Measurements from ENCODE around the gene HS1BP3.

The HS1BP3 gene

GRCh38 chr2:20626698-20627513 lies 24.0 kb downstream of the HS1BP3 start:
- DNase-seq = peak; percentile 26

GRCh38 chr2:20626392-20626697 lies 24.6 kb downstream of the HS1BP3 start:
- DNase-seq = peak; percentile 18

DNA sequence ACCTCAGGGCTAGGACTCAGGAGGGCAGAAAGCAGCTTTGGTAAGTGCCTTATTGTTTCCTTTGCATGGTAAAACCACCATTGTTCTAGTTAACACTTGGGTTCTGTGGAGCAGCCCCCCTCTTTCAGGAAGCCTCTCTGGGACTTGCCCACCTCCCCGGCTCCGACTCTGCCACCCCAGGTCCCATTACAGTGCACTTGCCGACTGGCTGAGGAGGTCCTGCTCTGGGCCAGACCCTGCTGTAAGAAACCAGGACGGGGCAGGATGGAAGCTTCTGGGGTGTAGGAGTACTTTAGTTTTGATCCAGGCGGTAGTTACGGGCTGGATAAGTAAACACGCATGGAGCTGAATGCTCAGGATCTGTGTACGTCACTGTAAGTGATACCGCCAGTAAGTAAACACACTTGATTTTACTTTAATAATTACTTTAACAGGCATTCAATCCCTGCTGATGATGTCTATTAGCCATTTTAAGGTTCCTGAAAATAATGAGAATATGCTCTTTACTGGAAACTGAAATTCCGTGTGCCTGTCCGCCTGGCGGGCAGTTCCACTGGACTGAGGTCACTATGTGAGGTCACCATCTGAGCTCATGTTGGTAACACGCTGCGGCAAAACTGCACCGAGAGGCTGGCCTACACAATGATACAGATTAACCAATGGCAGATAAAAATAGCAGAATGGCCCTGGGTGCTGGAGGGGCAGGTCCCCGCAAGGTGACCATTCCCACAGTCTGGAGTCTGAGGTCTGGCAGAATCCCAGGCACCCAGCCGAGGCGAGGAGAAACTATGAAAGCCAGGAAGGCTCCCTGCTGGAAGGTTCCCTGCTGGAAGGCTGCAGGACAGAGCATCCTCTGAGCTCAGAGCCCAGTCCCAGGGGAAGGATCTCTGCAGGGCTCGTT lies 25.2 kb downstream of the HS1BP3 start:
- peak; percentile 31 for DNase-seq

DNA sequence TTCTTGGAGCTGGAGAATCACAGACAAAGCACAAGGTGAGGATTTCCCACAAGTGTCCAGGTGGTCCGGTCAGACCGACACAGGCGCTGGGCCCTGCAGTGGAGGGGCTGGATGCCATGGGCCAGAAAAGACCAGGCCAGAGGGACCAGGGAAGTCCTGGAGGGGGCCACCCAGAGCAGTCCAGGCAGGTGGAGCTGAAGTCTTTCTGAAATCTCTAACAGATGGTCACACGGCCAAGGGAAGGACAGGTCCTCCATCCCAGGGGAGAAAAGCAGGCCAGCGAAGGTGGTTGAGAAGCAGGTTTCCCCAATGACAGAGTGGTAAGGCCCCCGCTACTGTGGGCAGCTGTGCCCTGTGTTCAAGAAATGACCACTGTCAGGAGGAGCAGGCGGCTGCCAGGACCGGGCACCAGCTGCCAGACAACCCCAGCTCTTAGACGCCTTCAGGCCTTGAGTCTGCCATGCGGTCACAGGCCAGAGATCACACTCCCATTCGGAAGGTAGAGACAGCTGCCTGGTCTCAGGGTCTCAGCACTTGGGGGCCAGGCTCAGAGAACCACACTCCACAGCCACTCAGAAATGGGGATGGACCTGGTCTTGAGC lies 25.9 kb downstream of the HS1BP3 start:
- peak; percentile 35 for DNase-seq

GRCh38 chr2:20624156-20624883 lies 26.6 kb downstream of the HS1BP3 start:
- DNase-seq = peak; percentile 8

DNA sequence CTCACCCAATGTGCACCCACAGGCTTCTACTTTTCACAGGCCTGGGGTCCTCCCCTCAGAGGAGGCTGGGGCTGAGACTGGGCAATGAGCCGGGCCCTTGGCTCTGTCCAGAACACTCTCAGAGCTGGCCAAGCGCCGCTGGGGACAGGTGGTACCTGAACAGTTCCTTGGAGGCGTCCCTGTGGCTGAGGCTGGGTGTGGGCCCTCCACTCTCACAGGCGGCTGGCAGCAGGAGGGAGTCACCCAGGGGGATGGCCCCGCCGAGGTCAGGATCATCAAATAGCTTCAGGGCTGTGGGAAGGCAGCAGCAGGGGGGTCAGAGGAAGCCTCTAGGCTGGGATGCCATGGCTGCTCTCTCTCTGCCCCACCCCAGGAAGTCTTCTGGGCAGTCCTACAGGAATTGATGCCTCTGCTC lies 27.1 kb downstream of the HS1BP3 start:
- peak; percentile 24 for DNase-seq

GRCh38 chr2:20623241-20623640 lies 27.7 kb downstream of the HS1BP3 start:
- peak; percentile 9 for DNase-seq

DNA sequence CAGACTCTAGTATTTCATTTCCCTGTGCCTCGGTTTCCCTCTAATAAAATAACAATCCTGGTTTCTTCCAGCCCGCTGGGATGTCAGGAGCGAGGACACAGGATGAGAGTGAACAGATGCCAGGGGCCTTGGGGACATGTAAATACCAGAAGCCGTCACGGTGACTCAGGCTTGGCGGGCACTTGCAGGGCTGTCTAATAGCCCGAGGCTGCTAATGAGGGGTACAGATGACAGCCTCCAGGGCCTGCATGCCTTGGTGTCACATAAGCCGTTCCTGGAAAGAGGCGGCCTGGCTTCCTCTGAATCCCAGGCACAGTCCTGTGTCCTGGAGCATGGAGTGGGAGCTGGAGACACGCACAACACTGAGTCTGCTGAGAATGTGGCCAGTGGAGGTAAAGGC lies 28.2 kb downstream of the HS1BP3 start:
- peak; percentile 42 for DNase-seq

DNA sequence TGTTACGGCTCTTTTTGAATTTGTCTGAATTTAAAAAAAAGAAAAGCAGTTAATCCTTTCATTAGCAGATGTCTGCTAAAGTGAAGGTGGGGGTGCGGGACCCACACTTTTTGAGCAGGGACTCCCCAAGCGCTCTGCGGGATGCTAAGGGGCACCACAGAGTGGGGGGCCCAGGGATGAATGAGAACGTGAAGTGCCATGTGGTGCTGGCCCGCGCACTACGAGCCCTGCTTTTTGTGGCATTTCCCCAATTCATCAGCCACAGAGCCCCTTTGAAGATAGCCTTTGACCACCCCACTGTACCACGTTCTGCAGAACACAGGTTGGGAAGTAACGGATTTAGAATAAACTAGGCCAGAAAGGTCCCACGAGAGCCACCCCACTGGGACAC lies 28.6 kb downstream of the HS1BP3 start:
- peak; percentile 13 for DNase-seq

- DNase-seq = peak; percentile 8
Measured at GRCh38 chr2:20621366-20622295, 29.3 kb downstream of the HS1BP3 start.

DNA sequence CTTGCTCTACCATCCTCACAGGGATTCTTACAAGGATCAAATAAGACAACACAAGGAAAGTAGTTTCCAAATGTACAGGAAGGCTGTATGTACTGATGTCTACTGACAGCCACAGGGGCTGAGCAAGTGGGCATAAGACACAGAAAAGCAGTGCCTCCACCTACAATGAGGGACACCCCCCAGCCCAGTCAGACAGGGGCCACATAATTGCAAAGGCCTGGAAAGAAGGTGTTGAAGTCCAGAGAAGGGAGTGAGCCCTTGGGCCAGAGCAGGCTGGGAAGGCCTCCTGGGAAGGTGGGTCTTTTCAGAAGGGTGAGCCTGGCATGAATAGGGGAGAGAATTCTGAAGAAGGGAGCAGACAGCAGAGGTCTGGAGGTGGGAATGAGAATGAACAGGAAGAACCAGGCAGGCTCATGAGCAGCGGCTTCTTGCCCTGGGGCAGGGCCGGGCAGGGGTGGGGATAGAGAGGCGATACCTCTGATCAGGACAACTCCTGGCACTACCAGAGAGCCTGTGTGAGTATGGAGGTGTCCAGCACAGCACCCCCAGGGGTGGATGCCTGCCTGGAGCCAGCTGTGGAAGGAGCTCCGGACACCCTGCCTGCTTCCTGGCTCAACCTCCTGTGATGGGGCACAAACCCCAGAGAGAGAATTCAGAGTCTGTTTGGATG lies 30.1 kb downstream of the HS1BP3 start:
- peak; percentile 15 for DNase-seq

DNA sequence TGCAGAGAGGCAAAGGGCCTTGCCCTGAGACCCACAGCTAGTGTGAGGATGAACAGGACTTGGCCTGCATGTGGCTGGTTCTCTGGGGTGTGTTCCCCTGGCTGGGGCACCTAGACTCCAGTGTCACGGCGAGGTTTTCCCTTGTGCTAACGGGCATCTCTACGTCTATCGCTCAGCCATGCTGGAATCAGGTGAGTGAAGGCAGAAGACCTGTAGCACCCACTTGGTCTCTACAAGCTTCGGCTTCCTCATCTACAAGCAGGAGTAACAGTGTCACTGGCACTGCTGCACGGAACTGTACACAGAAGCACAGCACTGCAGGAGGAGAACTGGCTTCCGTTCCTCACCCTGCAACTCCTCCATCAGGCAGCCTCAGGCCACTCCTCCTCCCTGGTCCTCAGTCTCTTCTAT lies 30.6 kb downstream of the HS1BP3 start:
- peak; percentile 30 for DNase-seq

- peak; percentile 23 for DNase-seq
Measured at GRCh38 chr2:20619624-20620024, 31.3 kb downstream of the HS1BP3 start.

DNA sequence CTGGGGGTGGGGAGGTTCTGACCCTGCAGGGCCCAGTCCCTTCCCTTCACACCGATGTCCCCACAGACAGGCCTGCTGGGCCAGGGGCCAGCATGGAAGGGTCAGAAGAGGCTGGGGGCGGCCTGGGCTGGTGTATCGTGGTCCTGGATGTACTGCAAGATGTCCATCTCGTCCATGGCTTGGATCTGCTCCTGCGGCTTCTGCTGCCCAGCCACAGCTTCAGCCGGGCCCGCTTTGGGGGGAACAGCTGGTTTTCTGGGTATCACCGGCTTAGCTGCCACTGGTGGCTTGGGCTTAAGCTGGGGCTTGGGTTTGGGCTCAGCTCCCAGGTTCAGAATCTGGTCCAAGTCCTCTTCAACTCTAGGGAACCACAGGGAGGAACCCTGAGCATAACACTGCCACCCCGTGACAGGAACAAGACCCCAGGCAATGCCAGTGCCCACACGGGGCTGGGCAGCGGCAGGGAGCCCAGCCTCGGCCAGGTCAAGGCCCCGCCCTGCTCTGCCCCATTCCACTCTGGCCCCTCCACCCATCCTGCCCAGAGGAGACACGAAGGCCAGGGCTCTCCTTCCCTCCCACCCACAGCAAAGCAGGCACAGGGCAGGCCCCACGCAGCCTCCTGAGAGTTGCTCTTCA lies 31.9 kb downstream of the HS1BP3 start:
- DNase-seq = peak; percentile 45

GRCh38 chr2:20618468-20618885 lies 32.4 kb downstream of the HS1BP3 start:
- DNase-seq = no peak

DNA sequence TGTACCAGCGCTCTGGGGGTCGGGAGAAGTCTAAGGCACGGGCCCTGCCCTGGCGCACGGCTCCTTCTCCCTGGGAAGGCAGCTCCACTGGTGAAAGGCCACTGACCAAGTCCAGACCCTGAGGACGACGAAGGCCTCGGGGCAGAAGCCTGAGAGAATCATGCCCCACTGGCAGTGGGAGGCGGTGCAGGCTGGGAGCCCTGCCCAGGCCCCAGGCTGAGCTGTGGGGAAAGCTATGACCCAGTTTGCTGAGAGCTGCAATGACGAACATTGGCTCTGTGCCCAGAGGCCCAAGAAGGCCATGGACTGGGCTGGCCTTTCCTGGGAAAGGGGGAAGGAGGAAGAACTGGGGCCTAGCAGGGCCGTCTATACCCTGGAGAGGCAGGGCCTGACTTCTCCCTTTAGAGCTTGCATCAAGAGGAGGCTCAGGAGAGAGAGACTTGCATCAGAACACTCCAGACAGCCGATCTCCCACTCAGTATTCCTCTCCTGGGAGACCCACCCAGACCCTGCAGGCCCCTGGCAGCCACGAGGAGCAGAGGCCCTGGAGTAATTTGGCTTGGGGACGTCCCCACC lies 32.9 kb downstream of the HS1BP3 start:
- peak; percentile 91 for DNase-seq

DNA sequence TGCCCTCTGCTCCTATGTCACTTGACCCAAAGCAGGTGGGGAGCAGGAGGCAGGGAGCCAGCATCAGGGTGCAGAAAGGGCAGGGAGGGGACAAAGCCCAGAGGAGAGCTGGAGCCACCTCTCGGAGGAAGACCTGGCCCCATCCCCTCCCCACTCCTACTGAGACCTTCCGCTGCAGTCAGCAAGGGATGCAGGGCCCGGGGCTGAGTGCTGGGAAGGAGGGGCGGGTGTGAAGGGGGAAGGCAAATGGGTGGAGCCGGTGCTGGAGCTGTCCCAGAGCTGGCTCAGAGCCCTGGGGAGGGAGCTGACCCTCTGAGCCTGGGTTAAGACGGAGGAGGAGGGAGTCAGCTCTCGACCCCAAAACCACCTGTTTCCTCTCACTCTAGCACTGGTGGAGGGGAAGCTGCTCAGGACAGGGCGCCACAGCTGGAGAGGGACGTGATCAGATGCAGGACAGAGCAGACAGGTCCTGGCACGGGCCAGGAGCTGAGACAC lies 33.8 kb downstream of the HS1BP3 start:
- DNase-seq = peak; percentile 73

DNA sequence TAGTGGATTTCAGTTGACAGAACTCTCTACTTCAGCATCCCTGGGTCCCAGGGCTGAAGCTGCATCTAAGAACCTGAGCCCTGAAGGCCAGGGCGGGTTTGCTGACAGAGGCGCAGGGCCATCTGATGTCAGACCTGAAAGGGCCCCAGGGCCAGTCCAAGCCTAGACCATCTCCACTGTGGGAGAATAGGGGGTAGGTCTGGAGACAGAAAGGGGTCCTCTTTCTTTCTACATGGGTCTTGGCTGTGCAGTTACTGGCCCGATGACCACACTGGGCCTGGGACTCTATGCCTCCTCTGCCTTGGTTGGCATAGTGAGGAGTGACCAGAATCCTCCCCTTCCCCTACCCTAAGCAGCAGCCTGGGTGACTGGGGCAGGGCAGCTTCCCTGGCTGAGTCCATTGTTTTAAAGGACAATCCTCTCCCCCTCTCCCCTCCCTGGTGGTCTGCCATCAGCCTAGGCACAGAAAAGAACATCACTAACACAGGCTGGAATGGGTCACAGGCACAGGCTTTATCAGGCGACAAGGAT lies 34.5 kb downstream of the HS1BP3 start:
- no peak for DNase-seq

GRCh38 chr2:20615466-20616241 lies 35.2 kb downstream of the HS1BP3 start:
- peak; percentile 34 for DNase-seq
